HG03103 (cell line): ENCODE measurements around the gene REXO2.

Experiments
- ATAC-seq: cut with Tn5 transposase; IDR thresholded peaks from one replicate; pipeline ENCODE4 v1.9.1; 2021; ENCODE audit warnings: low read depth; ENCODE audit not compliant: unreplicated experiment

Gene REXO2

GRCh38 chr11:114439229-114440120 lies at the start of gene REXO2:
REXO2 (plus strand) TSS chr11:114439467; CDS start chr11:114439529, 62 bp downstream.
- ATAC-seq = peak; percentile 100

GRCh38 chr11:114392735-114393667 lies 46.3 kb upstream of the REXO2 start:
- ATAC-seq = no peak

- no peak for ATAC-seq
Measured at GRCh38 chr11:114395736-114396135, 43.5 kb upstream of the REXO2 start.

DNA sequence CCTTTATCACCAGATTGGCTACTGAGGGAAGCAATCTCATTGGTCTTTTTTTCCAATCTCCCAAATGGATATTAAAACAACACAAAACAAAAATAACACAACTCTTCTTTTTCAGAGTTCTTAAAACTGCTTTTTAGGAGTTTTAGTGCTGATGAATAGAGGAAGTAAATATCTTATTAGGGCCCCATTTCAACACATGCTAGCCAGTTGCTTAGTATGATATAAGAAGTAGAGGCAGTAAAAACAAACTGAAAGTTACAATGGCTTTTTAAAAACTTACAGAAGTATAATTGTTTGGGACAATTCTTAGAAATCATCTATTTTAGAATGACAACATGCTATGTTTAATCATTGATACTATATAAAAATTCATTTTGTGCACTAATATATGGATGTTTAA lies 42.4 kb upstream of the REXO2 start:
- no peak for ATAC-seq

- no peak for ATAC-seq
Measured at GRCh38 chr11:114397349-114397982, 41.8 kb upstream of the REXO2 start.

GRCh38 chr11:114398303-114398920 lies 40.9 kb upstream of the REXO2 start:
- no peak for ATAC-seq

- ATAC-seq = peak; percentile 6
Measured at GRCh38 chr11:114399490-114400215, 39.6 kb upstream of the REXO2 start.

- ATAC-seq = peak; percentile 90
Measured at GRCh38 chr11:114400216-114400914, 38.9 kb upstream of the REXO2 start, which contains the start of the genes C11orf71 and RBM7. C11orf71 (minus strand) TSS chr11:114400511; CDS start chr11:114400331, 180 bp downstream. RBM7 (plus strand) TSS chr11:114400666; CDS start chr11:114400672, 6 bp downstream.

DNA sequence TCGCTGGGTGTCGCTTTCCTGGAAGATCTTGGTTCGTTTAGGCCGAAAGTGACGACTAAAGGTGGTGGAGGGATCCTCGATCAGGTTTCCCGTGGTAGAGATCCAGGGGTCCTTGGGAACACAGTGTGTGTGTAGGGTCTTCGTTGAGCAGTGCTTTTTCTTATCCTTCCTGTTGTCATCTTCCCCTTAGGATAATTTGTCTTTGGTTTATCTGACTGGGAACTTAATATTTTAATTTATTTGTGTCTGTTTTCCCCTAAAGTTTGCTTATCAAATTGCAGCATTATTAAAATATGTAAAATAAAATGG lies 38.4 kb upstream of the REXO2 start:
- ATAC-seq = no peak

DNA sequence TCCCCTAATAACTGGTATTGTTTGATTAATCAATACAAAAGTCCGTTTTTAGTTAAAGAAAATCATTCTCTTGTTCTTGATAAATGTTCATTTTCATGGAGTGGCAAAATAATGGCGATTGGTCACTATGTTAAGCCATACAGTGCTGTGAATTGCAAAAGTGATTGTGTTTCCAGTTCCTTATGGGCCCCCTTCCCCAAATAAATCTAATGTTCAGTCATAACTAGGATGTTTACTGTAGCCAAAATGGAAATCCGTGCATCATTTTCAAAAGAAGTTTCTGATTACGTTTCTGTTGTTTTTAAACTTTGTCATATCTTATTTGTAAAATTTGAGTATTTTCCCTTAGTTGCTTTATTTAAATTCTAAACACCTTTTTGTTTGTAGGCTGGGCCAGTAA lies 38.0 kb upstream of the REXO2 start:
- no peak for ATAC-seq

DNA sequence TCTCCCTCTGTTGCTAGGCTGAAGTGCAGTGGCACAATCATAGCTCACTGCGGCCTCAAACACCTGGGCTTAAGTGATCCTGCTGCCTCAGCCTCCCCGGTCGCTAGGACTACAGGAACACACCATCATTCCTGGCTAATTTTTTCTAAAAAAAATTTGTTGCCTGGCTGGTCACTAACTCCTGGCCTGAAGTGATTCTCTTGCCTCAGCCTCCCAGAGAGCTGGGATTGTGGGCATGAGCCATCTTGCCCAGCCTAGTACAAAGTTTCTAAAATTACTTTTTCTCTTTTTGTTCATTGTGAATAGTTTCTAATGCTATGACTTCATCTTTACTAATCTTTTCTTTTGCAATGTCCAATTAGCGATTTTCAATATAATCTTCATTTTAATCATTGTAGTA lies 26.3 kb upstream of the REXO2 start:
- no peak for ATAC-seq

DNA sequence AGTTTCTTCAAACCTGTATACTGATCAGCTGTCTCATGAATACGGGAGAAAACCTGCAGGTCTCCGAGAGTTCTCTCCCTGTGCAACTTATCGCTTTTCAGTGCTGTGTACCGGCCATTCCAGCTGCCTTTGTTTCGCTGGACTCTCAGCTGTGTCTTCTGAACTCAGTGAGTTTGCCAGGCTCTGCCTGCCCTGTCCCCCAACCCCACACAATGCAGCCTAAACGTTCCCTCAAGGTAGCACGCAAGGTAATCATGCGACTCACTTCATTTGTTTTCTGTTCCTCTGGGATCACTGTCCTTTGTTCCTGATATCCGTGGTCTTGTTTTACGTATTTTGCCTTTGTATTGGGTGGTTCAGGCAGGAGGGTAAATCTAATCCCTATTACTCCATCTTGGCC lies 25.3 kb upstream of the REXO2 start:
- no peak for ATAC-seq

GRCh38 chr11:114416441-114416961 lies 22.8 kb upstream of the REXO2 start:
- ATAC-seq = no peak

DNA sequence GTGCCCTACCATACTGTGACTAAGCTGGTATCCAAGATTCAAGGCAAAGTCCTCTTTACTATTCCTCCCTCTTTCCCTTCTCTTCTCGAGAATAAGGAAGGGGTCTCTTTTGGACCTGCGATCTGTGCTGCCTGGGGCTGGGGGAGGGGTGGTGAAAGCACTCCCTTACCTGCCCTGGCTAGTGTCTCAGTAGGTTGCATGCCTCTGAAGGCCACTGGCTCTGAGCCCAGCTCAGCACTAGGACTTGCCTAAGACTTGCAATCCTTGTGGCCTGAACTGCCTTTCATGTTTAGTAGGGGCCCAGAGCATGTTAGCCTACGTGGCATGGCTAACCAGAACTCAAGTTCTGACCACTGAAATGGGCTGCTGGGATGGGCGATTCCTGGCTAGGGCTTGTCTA lies 13.0 kb upstream of the REXO2 start:
- no peak for ATAC-seq

- no peak for ATAC-seq
Measured at GRCh38 chr11:114430290-114430689, 9.0 kb upstream of the REXO2 start.

- no peak for ATAC-seq
Measured at GRCh38 chr11:114432893-114433292, 6.4 kb upstream of the REXO2 start.

DNA sequence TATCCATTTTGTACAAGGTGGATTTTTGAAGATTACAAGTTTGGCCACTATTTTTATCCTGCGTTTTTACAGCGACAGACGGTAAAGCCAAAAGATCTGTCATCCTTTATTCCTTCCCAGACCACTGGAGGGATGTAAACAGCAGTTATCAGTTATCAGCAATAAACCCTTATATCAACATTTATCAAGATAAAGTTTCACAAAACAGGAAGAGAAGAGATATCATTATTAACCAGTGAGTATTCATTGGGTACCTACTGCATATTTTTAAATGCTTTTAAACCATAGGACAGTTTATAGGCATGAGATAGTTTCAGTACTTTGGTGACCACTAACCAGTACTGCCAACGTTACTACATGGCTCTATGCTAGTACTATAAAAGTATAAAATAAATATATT lies 5.9 kb upstream of the REXO2 start:
- ATAC-seq = no peak

DNA sequence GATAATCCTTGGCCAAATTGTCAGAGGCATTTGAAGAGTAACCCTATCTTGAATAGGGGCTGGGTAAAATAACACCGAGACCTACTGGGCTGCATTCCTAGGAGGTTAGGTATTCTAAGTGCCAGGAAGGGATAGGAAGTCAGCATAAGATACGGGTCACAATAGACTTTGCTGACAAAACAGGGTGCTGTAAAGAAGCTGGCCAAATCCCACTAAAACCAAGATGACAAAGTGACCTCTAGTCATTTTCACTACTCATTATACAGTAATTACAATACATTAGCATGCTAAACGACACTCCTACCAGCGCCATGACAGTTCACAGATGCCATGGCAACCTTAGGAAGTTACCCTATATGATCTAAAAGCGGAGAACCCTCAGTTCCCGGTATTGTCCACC lies 964 bp upstream of the REXO2 start:
- ATAC-seq = no peak
